Measurements from ENCODE around the gene ACTL10.

DNA sequence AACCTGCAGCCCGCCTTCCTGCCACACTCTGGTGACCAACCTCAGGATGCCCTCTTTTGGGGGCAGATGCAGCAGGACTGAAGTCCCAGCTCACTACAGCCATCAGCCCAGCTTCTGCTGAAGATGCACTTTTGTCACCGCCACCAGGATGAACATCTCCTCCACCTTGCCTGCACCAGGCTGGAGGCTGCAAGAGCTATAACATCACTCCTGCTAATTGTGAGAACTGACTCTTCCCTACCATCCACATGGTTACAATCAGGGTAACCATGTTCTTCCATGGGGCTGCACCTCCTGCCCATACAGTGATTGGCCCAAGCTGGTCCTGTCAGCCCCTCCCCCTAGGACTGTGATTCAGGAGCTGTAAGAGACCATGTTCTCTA is 2.0 kb upstream of the ACTL10 start:
- TF ChIP-seq, protein P1, sequence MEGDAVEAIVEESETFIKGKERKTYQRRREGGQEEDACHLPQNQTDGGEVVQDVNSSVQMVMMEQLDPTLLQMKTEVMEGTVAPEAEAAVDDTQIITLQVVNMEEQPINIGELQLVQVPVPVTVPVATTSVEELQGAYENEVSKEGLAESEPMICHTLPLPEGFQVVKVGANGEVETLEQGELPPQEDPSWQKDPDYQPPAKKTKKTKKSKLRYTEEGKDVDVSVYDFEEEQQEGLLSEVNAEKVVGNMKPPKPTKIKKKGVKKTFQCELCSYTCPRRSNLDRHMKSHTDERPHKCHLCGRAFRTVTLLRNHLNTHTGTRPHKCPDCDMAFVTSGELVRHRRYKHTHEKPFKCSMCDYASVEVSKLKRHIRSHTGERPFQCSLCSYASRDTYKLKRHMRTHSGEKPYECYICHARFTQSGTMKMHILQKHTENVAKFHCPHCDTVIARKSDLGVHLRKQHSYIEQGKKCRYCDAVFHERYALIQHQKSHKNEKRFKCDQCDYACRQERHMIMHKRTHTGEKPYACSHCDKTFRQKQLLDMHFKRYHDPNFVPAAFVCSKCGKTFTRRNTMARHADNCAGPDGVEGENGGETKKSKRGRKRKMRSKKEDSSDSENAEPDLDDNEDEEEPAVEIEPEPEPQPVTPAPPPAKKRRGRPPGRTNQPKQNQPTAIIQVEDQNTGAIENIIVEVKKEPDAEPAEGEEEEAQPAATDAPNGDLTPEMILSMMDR (IDR thresholded peaks at IDR 0.05) = no peak
- no peak for TF ChIP-seq ZFX (IDR thresholded peaks at IDR 0.05; ENCODE audit: borderline replicate concordance)
